ENCODE measurements around the gene KRTAP9-7. TPM values are rescaled to one million over a fixed set of nuclear protein-coding genes. Genes with fewer than 3 reads are reported as not detected.
A peak's percentile ranks its signal among the peaks of the same experiment; 100 is the strongest.
"Not testable (repeated sequence)": the region's sequence is repeated elsewhere in the genome, so short reads cannot be mapped to it uniquely, and the experiment has no call there.

Gene KRTAP9-7
- total RNA-seq, 1 donor from 2014 or later: not detected

DNA sequence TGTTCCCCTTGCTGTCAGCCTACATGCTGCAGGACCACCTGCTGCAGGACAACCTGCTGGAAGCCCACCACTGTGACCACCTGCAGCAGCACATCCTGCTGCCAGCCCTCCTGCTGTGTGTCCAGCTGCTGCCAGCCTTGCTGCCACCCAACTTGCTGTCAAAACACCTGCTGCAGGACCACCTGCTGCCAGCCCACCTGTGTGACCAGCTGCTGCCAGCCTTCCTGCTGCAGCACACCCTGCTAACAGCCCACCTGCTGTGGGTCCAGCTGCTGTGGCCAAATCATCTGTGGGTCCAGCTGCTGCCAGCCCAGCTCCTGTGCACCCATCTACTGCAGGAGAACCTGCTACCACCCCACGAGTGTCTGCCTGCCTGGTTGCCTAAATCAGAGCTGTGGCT is 4.2 kb upstream of the KRTAP9-7 start:
- not testable (repeated sequence) for DNase-seq (ENCODE audit: low read depth)

- no peak for DNase-seq (ENCODE audit: low read depth)
These were observed 3.6 kb upstream of the KRTAP9-7 start for GRCh38 chr17:41271858-41272257.

GRCh38 chr17:41278176-41278955 is 2.9 kb downstream of the KRTAP9-7 start:
- DNase-seq (ENCODE audit: low read depth): no peak

DNA sequence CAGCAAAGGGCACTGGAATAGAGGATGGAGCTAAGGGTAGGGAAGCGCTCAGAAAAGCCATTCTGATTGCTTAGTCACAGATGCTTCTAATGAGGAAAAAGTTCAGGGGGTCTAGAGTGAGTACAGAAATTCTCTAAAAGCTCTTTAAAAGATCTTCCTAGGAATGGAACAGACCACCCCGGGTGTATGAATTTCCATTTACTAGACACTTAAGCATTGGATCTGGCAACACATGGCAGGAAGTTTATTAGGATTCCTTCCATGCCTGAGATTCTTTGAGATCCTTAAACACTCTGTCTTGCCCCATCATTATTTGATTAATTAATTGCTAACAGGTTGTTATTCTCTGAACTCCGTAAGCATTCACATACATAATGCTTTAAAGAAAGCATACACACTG is 8.5 kb downstream of the KRTAP9-7 start:
- DNase-seq (ENCODE audit: low read depth): no peak

- DNase-seq (ENCODE audit: low read depth): no peak
These were observed 9.0 kb downstream of the KRTAP9-7 start for GRCh38 chr17:41284546-41284945.

DNA sequence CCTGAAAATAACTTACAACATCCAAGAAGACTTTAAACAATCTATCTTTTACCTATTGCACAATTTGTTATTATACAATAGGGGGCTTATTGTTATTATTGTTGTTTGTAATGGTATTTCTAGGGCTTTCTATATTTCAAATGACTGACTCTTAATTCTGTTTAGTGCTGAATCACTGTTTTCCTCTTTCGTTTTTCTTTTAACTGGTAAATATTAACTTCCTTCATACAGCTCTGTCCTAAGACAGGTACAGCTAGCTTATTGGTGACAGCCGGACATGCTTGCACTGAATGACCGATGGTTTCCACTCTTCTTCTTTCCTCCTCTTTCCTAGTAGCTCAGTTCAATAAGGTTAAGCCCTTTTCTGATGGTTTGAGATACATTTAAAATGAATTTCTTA is 11.6 kb downstream of the KRTAP9-7 start:
- DNase-seq (ENCODE audit: low read depth): no peak

- no peak for DNase-seq (ENCODE audit: low read depth)
These were observed 18.5 kb downstream of the KRTAP9-7 start for GRCh38 chr17:41294016-41294415.

GRCh38 chr17:41296846-41297245 is 21.3 kb downstream of the KRTAP9-7 start:
- DNase-seq (ENCODE audit: low read depth): no peak

DNA sequence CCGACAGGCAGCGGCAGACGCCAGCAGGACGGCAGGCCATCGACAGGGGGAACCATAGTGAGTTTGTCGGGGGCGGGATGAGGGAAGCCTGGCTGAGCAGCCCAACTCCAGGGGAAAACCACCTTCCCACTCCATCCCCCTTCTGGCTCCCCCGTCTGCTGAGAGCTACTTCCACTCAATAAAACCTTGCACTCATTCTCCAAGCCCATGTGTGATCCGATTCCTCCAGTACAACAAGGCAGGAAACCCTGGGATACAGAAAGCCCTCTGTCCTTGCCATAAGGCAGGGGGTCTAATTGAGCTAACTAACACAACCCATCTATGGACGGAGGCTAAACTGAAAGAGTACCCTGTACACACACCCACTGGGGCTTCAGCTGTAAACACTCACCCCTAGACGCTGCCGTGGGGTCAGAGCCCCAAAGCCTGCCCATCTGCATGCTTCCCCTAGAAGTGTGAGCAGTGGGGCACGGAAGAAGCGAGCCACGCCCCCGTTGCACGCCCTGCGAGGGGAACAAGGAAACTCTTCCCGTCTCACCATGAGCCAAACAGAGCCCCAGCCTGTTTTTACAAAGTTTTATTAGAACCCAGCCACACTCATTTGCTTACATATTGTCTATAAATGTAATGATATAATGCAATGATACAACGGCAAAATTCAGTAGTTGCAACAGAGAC is 23.1 kb downstream of the KRTAP9-7 start:
- no peak for DNase-seq (ENCODE audit: low read depth)

- DNase-seq (ENCODE audit: low read depth): no peak
These were observed 25.8 kb downstream of the KRTAP9-7 start for GRCh38 chr17:41301204-41301790.

- no peak for DNase-seq (ENCODE audit: low read depth)
These were observed 26.7 kb downstream of the KRTAP9-7 start, which contains the start of gene KRTAP29-1 for GRCh38 chr17:41301916-41302901. TSS of gene KRTAP29-1 (minus strand) at chr17:41302851. CDS start at chr17:41302851, 0 bp downstream.

- DNase-seq (ENCODE audit: low read depth): no peak
These were observed 27.5 kb downstream of the KRTAP9-7 start for GRCh38 chr17:41302981-41303380.

GRCh38 chr17:41304091-41304490 is 28.6 kb downstream of the KRTAP9-7 start:
- DNase-seq (ENCODE audit: low read depth): no peak

DNA sequence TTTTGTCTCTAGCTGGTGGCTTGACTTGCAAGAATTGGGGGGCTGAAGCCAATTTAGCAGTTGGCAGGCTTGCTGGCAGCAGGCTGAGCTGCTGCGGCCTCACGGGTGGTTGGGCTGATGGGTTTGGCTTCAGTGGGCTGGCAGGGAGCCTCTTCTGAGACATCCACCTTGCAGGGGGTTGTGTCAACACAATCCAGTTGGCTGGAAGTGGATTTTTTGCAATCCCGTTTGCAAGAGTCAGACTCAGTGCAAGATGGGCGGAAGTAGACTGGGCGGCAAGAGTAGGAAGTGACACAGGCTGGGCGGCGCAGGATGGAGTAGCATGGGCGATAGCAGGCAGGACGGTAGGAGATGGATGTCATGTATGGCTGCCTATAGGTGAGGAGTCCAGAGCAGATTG is 32.1 kb downstream of the KRTAP9-7 start:
- DNase-seq (ENCODE audit: low read depth): peak; percentile 36

- peak; percentile 91 for DNase-seq (ENCODE audit: low read depth)
These were observed 32.9 kb downstream of the KRTAP9-7 start for GRCh38 chr17:41308251-41308917.

- no peak for DNase-seq (ENCODE audit: low read depth)
These were observed 33.4 kb downstream of the KRTAP9-7 start, which contains the start of gene KRTAP16-1 for GRCh38 chr17:41308918-41309359. TSS of gene KRTAP16-1 (minus strand) at chr17:41309309. CDS start at chr17:41309253, 56 bp downstream.

DNA sequence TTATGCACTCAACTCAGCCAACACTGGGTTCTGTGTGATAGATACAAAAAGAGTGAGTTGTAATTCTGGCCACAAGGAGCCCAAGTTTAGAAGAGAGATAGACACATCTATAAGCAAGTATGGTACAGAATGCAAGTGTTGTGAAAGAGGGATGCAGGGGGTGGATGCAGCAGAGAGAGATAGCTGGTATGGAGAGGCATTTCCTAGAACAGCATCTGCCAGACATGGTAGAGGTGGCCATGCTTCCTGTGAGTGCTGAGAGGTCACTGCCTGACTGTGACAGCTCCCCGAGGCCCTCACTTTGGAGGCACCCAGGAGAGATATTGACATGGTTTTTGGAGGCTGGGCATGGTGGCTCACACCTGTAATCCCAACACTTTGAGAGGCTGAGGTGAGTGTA is 35.6 kb downstream of the KRTAP9-7 start:
- DNase-seq (ENCODE audit: low read depth): no peak

DNA sequence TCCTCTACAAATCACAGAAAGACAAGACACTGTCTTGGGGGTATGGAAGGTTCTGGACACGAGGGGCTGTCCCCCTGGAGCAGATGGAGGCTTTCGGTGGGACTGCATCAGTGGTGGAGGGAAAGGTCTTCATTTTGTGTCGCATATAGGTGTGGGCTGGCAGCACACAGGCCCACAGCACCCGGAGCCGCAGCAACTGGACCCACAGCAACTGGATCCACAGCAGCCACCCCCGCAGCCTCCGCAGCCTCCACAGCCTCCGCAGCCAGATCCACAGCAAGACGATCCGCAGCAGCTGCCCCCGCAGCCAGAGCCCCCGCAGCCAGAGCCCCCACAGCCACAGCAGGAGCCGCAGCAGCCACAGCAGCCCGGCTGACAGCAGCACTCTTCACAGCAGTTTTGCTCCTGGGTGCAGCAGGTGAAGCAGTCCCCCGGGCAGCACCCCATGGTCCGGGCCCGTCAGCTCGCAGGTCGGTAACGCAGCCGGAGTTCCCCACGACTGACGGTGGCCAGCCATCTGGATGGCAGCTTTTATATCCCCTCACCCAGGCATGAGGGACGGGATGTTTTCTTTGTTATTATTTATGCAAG is 39.8 kb downstream of the KRTAP9-7 start, which contains the start of gene KRTAP17-1:
KRTAP17-1 (minus strand) TSS at position 507 of the 591 bp plus-strand sequence; CDS start at position 447, 60 bp downstream.
- DNase-seq (ENCODE audit: low read depth): no peak

- DNase-seq (ENCODE audit: low read depth): no peak
These were observed 40.4 kb downstream of the KRTAP9-7 start for GRCh38 chr17:41315814-41316445.
